Activated T-helper 2 cell treated with anti-CD3 and anti-CD28 coated beads, Interferon-gamma antibody, Interleukin-2, Interleukin-4, amounts not matched to agents 10 μg/mL and 5 μg/mL and 100 μg/mL, durations not matched to agents 14 hours and 24 hours and 36 hours (primary cell): ENCODE data around the gene WNT11. TPM values are rescaled to one million over a fixed set of nuclear protein-coding genes. Genes with fewer than 3 reads are reported as not detected.

Source experiments
- DNase-seq: peaks from one replicate; pipeline ENCODE4 v3.0.0; 2021; ENCODE audit warnings: low spot score
- H3K27ac Mint-ChIP-seq: one replicate; pipeline ENCODE4 v1.8.0; 2021; ENCODE audit warnings: mixed read lengths
- H3K27me3 Mint-ChIP-seq: one replicate; pipeline ENCODE4 v1.8.0; 2021; ENCODE audit warnings: low read depth, mixed read lengths
- H3K36me3 Mint-ChIP-seq: one replicate; pipeline ENCODE4 v1.8.0; 2021; ENCODE audit warnings: low read depth, mixed read lengths
- H3K4me1 Mint-ChIP-seq: one replicate; pipeline ENCODE4 v1.8.0; 2021; ENCODE audit warnings: low read depth, mixed read lengths
- H3K4me3 Mint-ChIP-seq: one replicate; pipeline ENCODE4 v1.8.0; 2021; ENCODE audit warnings: low read depth, mild to moderate bottlenecking, moderate library complexity, mixed read lengths
- H3K9me3 Mint-ChIP-seq: one replicate; pipeline ENCODE4 v1.8.0; 2021; ENCODE audit warnings: mixed read lengths
- intact Hi-C: fragments of 100-400 bp; cut with micrococcal nuclease; formaldehyde crosslinking; loops from one replicate; pipeline ENCODE4 v1.15.1; 2023
- total RNA-seq: library from RNA; stranded (reverse); gene quantifications from 2 replicates; pipeline ENCODE4 v1.2.3, GENCODE V29; 2022

Gene WNT11
- total RNA-seq, 1 donor from 2014 or later, result 0.91 TPM

DNA sequence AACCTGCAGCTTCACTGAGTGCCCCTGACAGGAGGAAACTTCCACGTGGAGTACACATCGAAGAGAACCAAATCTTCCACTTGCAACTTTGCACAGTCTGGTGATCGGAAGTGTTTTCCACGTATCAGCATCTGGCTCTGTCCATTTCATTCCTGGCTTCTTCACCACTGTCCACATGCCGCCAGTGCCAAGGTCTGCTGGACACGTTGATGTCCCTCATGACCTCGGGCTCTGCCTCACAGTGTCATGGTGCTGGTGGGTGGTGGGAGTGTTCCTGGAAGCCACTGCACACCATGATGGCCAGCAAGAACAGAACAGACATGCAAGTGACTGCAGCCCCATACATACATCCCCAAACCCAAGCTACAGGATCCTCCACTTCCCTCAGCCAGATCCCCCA lies 48.4 kb downstream of the WNT11 start:
- H3K36me3 Mint-ChIP-seq, result no peaks in the 10 kb centered on the region
- H3K9me3 Mint-ChIP-seq, result no peaks in the 10 kb centered on the region
- peaks cover 14% of the 10 kb centered on the region for H3K27me3 Mint-ChIP-seq
- no peak for DNase-seq
- intact Hi-C loops, result no loop called here
- H3K4me1 Mint-ChIP-seq, result peaks cover 6% of the 10 kb centered on the region
- H3K4me3 Mint-ChIP-seq, result no peak overlapping the region
- H3K27ac Mint-ChIP-seq, result no peak overlapping the region

DNA sequence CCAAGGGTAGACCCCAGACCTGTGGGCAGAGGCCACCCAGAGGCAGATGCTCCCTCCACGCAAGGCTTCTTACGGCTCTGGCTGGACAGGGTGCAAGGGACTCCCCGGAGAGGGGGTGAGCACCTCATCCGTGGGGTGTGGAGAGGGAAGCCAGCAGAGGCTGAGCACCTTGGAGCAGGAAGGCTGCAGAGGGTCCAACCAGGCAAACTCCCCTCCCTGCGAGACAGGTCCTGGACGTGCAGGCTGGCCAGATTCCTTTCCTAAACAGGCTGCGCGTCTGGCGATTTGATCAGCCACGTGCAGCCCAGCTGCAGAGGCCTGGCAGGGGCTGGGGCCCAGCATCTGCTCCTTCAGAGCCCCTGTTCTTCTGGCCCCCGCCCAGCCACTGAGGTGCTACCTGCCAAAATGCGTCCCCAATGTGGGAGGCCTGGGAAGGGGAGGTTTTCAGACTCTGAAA lies 49.3 kb downstream of the WNT11 start:
- H3K27ac Mint-ChIP-seq, result no peak overlapping the region
- H3K9me3 Mint-ChIP-seq, result no peaks in the 10 kb centered on the region
- DNase-seq, result no peak
- no peaks in the 10 kb centered on the region for H3K36me3 Mint-ChIP-seq
- intact Hi-C loops, result no loop called here
- H3K4me1 Mint-ChIP-seq, result peaks cover 13% of the 10 kb centered on the region
- H3K27me3 Mint-ChIP-seq, result peaks cover 22% of the 10 kb centered on the region
- H3K4me3 Mint-ChIP-seq, result no peak overlapping the region

DNA sequence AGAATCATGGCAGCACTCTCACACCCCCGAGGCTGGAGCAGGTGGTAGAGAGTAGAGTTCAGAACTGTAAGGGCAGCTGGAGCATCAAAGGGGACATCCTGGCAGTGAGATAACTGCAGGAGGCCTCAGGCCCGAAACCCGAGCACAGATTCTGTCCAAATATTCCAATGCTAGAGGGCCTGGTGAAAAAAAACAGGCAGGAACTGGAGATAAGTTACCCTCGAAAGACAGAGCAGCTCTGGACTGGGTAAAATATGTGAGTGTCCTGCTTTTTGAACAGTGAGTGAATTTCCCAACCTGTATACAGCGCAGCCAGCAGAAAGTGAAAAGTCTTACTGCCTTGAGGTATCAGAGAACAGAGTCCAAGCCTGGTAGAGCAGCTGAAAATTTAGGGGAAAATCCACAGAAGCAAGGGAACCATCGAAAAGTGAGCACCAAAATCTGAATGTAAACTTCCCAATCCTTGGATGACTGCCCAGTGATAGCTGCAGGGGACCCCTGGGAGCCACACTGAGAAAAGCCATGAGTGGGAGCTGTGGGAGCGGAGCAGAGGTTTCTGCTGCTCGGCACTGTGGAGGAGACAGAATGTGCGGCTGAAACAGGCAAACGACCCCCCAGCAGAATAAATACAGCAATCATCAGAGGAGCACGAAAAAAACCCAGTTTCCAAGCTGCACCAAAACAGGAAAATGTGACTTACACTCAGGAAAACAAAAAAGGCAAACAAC lies 50.6 kb downstream of the WNT11 start:
- no peak overlapping the region for H3K27ac Mint-ChIP-seq
- intact Hi-C loops, result no loop called here
- no peaks in the 10 kb centered on the region for H3K9me3 Mint-ChIP-seq
- DNase-seq, result no peak
- peaks cover 29% of the 10 kb centered on the region for H3K27me3 Mint-ChIP-seq
- peaks cover 16% of the 10 kb centered on the region for H3K4me1 Mint-ChIP-seq
- H3K4me3 Mint-ChIP-seq, result no peak overlapping the region
- no peaks in the 10 kb centered on the region for H3K36me3 Mint-ChIP-seq

DNA sequence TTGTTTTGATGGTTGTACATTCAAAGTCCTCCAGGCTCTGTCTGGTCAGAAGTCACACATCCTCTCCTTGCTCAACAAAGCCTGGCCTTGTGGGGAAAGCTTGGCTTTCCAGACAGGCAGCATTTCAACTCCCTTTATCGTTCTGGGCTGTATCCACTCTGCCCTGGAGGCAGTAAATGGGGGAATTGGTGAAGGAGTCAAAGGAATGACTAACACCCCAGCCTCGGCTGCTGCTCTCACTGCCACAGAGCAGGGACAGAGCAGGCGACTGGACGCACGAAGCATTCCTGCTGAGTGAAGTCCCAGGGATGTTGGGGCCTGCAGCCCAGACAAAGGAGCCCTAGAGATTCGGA lies 52.8 kb downstream of the WNT11 start:
- peak overlapping the region; percentile 16 for H3K4me3 Mint-ChIP-seq
- intact Hi-C loops, result loop anchor here (2.0 kb wide), 1 partner anchor 351 kb away; no protein-coding TSS in a partner anchor
- no peak for DNase-seq

DNA sequence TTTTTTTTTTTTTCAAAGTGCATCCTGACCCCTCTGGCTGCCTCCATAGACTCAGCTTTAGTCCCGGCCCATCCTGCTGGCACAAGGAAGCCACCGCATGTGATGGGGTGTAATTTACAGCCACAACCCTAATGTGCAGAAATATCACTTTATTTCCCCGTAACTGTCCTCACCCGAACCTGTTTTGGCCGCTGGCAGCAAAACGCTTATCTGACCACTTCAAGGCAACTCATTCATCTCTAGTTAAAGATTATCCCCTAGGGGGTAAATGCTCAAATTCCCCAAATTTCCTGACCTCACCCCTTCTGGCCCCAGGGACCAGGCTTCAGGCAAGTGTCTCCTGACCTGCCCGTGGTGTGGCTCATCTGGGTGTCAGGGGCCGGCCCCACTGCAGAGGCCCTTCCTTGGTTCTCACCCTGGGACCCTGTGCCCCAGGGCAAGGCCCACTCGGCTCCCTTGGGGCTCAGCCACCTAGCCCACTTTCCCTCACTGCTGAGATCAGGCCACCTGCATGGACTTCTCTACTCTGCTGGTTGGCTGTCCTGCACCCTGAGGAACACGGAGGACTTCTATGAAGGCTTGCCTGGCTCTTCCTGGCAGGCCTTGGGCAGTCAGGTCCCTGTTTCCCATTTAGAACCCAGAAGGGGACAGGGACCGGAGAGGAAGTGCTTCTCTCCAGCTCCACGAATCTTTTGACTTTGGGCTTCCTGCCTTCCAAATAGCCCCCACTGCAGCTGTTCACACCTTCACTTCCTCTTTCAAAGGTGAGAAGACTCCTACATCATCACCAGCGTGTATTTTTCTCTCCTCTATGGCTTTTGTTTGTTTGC lies 53.3 kb downstream of the WNT11 start:
- Mint-ChIP-seq H3K27me3 (peaks cover 32% of the 10 kb centered on the region), H3K9me3 (no peaks in the 10 kb centered on the region), H3K36me3 (no peaks in the 10 kb centered on the region), H3K27ac (no peak overlapping the region), H3K4me1 (peaks cover 16% of the 10 kb centered on the region), H3K4me3 (peak overlapping the region; percentile 55)
- intact Hi-C loops, result loop anchor here (1.0 to 2.0 kb wide), 3 partner anchors 257 to 430 kb away; no protein-coding TSS in a partner anchor
- DNase-seq, result no peak

More for the DNA sequence above, 52.8 kb downstream of the WNT11 start:
- Mint-ChIP-seq H3K36me3 (no peaks in the 10 kb centered on the region), H3K27ac (no peak overlapping the region), H3K9me3 (no peaks in the 10 kb centered on the region), H3K4me1 (peaks cover 16% of the 10 kb centered on the region), H3K27me3 (peaks cover 32% of the 10 kb centered on the region)

DNA sequence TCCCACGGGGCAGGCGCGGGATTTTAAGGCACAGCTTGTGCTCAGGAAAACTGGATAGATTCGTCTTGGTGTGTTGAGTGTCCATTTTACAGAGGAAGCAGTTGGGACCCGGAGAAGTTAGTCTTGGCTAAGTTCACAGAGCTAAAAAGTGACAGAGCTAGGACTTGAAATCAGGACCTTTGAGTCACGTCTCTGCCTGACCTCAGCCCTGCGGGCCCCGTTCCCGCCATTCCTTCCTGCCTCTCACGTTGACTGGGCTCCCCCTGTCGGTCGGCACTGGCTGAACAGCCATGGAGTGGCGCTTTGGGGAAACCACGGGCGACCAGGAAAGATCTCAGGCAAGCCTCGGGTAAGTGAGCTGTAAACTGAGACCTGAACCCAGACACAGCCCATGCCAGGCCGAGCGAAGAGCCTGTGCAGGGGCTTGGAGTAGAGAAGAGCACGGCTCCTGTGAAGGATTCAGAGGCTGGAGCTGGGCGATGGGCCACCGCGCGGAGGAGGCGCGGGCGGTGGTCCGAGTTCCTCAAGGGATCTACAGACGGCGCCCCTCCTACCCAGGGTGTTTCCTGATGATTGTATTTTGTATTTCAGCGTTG lies 54.1 kb downstream of the WNT11 start:
- intact Hi-C loops, result loop anchor here (1.0 to 2.0 kb wide), 3 partner anchors 256 to 429 kb away; no protein-coding TSS in a partner anchor
- peak overlapping the region; percentile 55 for H3K4me3 Mint-ChIP-seq
- H3K27me3 Mint-ChIP-seq, result peaks cover 32% of the 10 kb centered on the region
- H3K9me3 Mint-ChIP-seq, result no peaks in the 10 kb centered on the region
- peaks cover 16% of the 10 kb centered on the region for H3K4me1 Mint-ChIP-seq
- H3K36me3 Mint-ChIP-seq, result no peaks in the 10 kb centered on the region
- peak; percentile 71 for DNase-seq
- H3K27ac Mint-ChIP-seq, result no peak overlapping the region

DNA sequence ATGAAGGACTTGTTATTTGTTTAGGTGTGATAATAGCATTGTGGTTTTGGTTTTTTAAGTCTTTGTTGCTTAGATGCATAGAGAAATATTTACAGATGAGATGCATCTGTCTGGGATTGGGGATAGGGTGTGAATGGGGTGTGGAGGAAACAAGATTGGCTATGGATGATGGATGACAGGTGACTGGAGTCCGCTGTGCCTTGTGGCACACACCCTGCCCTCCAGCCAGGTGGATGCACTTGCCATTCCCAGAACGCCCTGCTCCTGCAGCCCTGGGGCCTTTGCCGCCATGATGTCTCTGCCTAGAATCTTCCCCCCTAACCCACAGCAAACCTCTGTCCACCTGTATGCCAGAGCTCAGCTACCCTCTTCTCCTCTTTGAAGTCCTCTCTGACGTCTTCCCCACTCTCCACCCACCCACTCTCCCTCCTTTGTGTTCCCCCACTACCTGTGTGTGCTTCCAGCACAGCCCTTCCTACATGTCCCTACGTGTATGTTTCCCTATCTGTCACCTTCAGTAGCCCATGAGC lies 54.7 kb downstream of the WNT11 start:
- peak overlapping the region; percentile 55 for H3K4me3 Mint-ChIP-seq
- H3K27ac Mint-ChIP-seq, result no peak overlapping the region
- intact Hi-C loops, result loop anchor here (1.0 to 2.0 kb wide), 3 partner anchors 255 to 428 kb away; no protein-coding TSS in a partner anchor
- H3K36me3 Mint-ChIP-seq, result no peaks in the 10 kb centered on the region
- H3K9me3 Mint-ChIP-seq, result no peaks in the 10 kb centered on the region
- H3K27me3 Mint-ChIP-seq, result peaks cover 32% of the 10 kb centered on the region
- H3K4me1 Mint-ChIP-seq, result peaks cover 16% of the 10 kb centered on the region
- DNase-seq, result no peak

DNA sequence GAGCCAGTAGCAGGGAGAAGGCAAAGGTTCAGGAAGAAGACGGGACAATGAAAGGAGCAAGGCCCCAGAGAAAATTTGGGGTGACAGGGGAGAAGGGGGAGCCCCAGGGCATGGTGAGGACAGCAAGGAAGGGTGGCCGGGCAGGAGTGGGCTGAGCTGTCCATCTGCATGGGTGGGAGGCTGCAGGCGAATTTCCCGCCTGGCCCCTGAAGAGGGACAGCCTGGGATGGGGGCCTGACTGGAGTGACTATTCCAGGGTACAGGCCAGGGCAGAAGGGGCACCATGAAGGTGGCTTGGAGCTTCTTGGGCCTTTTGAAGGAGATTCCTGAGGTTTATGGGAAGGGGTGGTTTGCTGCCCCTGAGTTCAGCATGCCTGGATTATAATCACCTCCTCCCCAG lies 56.2 kb downstream of the WNT11 start:
- no peaks in the 10 kb centered on the region for H3K9me3 Mint-ChIP-seq
- H3K27ac Mint-ChIP-seq, result no peak overlapping the region
- peaks cover 27% of the 10 kb centered on the region for H3K27me3 Mint-ChIP-seq
- no peak for DNase-seq
- no peak overlapping the region for H3K4me3 Mint-ChIP-seq
- no peaks in the 10 kb centered on the region for H3K36me3 Mint-ChIP-seq
- intact Hi-C loops, result no loop called here
- H3K4me1 Mint-ChIP-seq, result peaks cover 16% of the 10 kb centered on the region

DNA sequence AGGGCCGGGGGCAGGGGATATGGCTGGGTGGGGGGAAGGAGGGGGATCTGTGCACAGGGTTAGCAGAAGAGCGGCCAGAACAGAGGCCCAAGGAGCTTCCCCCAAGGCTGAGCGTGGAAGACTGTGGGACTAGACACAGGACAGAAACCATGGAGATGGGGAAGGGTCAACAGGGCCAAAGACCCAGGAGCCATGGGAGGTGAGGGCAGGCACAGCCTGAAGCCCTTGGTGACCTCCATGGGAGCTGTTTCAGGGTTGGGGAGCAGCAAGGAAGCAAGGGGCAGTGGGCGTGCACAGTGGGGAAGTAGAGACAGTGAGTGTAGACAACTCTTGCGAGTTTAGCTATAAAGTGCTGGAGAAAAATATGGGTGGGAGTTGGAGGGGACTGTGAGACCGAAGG lies 56.6 kb downstream of the WNT11 start:
- intact Hi-C loops, result no loop called here

DNA sequence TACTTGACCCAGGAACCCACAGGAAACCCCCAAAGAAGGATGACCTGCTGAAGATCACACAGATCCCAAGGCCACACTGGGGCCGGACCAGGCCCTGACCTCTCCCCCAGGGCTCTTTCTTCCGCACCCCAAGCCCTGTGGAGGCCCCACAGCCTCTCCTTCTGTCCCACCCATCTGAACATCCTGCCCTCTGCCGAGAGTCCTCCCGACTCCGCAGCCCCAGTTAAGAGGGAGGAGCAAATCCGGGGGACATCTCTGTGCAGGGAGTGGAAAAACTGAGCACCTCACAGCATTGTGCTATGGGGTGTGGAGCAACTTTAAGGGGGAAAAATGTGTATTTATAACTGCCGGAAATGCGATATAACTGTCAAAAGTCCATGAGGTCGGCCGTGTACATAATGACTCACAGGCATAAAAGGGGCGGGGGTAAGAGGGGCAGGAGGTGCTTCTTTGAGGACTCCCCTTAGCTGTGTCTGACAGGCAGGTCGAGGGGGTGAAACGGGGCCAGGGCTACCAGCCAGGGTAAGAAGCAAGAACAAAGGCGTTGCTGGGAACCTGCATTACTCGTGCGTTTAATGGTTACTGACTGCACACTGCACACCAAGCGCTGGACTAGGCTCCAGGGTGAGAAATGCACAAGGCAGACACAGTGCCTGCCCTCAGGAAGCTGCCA lies 57.2 kb downstream of the WNT11 start:
- Mint-ChIP-seq H3K27me3 (peaks cover 27% of the 10 kb centered on the region), H3K36me3 (no peaks in the 10 kb centered on the region), H3K9me3 (no peaks in the 10 kb centered on the region), H3K4me3 (no peak overlapping the region), H3K4me1 (peaks cover 16% of the 10 kb centered on the region), H3K27ac (no peak overlapping the region)
- intact Hi-C loops, result no loop called here
- DNase-seq, result no peak

More for the DNA sequence above, 56.6 kb downstream of the WNT11 start:
- H3K9me3 Mint-ChIP-seq, result no peaks in the 10 kb centered on the region
- peaks cover 16% of the 10 kb centered on the region for H3K4me1 Mint-ChIP-seq
- DNase-seq, result no peak
- H3K36me3 Mint-ChIP-seq, result no peaks in the 10 kb centered on the region
- no peak overlapping the region for H3K4me3 Mint-ChIP-seq
- H3K27ac Mint-ChIP-seq, result no peak overlapping the region
- H3K27me3 Mint-ChIP-seq, result peaks cover 27% of the 10 kb centered on the region

DNA sequence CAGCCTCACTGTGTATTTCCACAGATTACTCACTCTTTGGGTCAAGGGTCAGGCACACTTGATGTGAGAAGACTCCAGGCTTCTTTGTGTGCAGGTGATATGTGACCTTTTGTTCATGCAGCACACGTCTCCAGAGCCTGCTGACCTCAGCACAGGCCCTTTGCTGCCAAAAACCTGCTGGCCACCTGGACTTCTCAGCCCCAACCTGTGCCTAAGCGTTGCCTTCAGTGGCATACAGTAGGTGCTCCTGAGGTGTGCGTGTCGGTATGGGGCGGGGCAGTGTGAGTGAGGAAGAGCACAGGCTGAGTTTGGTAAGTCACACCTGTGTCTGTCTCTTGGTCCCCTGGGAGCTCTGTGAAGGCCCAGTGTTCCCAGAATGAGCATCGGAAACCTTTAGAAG lies 58.1 kb downstream of the WNT11 start:
- Mint-ChIP-seq H3K27ac (no peak overlapping the region), H3K4me1 (peaks cover 13% of the 10 kb centered on the region), H3K27me3 (peaks cover 21% of the 10 kb centered on the region), H3K36me3 (no peaks in the 10 kb centered on the region), H3K9me3 (no peaks in the 10 kb centered on the region), H3K4me3 (no peak overlapping the region)
- DNase-seq, result no peak
- intact Hi-C loops, result no loop called here

DNA sequence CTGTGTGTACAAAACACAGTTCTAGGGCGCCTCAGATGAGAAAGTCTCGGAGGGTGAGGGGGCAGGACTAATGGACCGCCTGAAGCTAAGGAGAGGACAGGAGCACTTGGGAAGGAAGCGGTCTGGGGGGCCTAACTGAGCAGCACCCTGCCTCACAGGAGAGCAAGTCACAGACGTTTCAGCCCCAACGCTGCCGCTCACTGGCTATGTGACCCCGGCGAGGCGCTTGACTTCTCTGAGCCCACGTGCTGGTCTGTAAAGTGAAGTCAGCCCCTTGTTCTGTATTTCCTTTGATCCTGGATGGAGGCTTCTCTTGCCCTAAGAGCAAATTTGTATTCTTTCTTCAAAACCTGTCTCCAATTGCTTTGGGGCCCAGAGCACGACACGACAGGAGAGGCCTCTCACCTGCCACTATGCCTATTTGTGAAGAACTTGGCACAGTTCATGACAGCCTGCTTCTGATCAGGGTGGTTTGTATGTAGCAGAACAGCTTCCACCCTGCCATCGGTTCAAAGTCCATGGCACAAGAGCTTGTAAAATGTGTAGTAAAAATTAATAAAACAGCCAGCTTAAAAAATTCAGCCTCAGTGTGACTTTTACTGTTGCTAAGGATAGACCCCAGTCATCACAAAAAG lies 59.1 kb downstream of the WNT11 start:
- no peak for DNase-seq
- Mint-ChIP-seq H3K36me3 (no peaks in the 10 kb centered on the region), H3K4me3 (no peak overlapping the region), H3K4me1 (peaks cover 4% of the 10 kb centered on the region), H3K9me3 (no peaks in the 10 kb centered on the region), H3K27me3 (peaks cover 13% of the 10 kb centered on the region), H3K27ac (no peak overlapping the region)
- intact Hi-C loops, result no loop called here
